ENCODE data around the gene PPP1CB.
"Not testable (repeated sequence)": the region's sequence is repeated elsewhere in the genome, so short reads cannot be mapped to it uniquely, and the experiment has no call there.

PPP1CB gene

DNA sequence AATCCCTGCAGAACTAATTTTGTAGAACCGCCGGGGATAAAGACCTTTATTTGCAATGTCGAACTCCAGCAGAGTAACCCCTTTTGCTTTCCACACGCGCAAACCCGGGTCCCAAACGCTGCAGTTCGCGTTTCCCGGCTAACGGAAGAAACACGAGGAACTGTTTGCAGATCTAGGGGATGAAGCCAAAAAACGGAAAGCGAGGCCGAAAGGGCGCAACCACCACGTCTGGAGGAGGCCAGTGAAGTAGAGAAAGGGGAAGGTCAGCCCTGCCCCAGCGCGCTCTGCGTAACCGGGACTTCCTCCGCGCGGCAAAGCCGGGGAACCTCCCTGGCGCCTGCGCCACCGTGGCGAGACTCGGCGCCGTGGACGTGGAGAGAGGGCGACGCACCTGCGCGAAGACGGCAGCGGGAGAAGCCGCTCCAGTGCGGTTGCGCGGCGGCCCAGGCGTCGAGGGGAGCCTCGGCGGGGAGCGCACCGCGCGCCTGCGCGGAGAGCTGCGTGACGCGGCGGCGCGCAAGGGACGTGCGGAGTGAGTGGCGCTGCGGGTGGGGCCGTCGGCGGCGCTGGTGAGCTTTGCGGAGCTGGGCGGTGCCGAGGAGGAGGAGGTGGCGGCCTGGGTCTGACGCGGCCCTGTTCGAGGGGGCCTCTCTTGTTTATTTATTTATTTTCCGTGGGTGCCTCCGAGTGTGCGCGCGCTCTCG, at the start of gene PPP1CB:
PPP1CB (plus strand) TSS at position 579 of the 704 bp plus-strand sequence. CDS start 295 bp downstream, outside the sequence.
- DNase-seq, result peak; percentile 97 to 98

- DNase-seq, result no peak
These were observed 49.2 kb upstream of the PPP1CB start for GRCh38 chr2:28702415-28702861.

- no peak for DNase-seq
These were observed 48.8 kb upstream of the PPP1CB start for GRCh38 chr2:28702878-28703277.

- no peak for DNase-seq
These were observed 47.0 kb upstream of the PPP1CB start for GRCh38 chr2:28704621-28705020.

- DNase-seq, result no peak
These were observed 45.7 kb upstream of the PPP1CB start for GRCh38 chr2:28705751-28706440.

DNA sequence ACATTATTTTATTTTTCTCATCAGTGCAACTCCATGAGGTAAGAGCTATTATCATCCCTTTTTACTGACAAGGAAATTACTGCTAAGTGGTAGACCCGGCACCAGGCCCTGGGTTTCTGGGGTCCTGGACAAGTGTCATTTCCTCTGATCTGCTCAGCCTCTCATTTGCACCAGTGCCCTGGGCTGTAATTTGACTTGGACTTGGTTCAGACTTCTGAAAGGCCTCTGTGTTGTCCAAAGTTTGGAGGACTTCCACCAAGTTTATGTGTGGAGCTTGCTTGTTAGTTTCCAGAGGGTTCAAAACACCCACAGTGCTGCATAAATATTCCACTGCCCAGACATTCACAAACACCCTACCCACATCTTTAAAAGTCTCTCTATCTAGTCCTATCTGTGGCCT, 44.0 kb upstream of the PPP1CB start:
- no peak for DNase-seq

- DNase-seq, result no peak
These were observed 42.5 kb upstream of the PPP1CB start for GRCh38 chr2:28709101-28709500.

GRCh38 chr2:28710545-28710944, 41.1 kb upstream of the PPP1CB start:
- no peak for DNase-seq

DNA sequence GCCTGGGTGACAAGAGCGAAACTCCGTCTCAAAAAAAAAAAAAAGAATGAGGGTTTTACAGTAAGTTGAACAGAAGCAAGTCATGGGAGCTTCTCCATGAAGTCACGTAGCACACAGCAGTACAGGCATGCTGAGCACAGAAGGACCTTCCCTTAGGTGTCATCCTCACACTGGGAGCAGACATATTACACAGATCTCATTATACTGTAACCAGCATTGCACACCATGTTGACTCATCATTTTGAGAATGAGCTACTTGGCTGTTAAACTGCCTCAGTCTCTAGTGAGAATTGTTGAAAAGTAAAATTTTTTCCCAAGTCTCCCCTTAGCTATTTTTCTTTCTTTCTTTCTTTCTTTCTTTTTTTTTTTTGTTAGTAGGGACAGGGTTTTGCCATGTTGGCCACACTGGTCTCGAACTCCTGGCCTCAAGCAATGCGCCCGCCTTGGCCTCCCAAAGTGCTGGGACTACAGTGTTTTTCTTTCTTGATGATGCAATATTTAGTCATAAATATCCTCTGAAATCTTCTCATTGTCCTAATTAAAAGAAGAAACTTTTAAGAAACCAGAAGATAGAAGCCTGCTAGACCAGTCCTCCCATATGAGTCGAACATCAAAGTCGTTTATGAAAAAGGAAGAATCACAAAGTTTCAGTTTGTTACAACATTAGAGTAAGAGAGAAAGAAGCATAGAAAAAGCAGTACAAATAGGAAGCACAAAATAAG, 37.9 kb upstream of the PPP1CB start:
- peak in 1 of 2 donors; percentile 17 for DNase-seq

- DNase-seq, result peak; percentile 51 to 78
These were observed 35.3 kb upstream of the PPP1CB start for GRCh38 chr2:28716265-28716865.

DNA sequence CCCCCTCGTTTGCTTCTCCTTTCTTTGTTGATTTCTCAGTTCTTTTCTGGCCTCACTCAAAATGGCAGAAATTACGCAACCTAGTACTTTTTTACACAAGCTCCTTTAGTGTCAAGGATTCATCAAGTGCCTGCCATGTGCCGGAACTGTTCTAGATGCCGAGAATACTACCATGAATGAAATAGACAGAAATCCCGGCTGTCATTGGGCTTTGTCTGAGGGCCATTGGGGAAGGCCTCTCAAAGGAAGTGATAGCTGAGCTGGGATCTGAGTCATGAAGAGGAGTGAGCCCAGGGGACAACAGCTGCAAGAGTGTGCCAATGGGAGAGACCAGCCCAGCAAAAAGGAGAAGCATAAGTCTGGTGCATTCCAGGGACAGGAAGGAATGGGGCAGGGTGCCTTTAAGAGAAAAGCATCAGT, 34.3 kb upstream of the PPP1CB start:
- DNase-seq, result peak; percentile 14 to 80

DNA sequence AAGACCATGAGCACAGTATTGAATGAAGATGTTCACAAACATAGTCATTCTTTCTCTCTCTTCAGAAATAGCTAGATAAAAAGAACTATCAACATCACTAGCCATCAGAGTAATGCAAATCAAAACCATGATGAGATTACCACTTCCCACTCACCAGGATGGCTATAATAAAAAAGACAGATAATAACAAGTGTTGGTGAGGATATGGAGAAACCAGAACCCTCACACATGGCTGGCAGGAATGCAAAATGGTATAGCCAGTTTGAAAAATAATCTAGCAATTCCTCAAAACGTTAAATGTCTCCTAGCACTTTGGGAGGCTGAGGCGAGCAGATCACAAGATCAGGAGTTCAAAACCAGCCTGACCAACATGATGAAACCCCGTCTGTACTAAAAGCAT, 31.3 kb upstream of the PPP1CB start:
- no peak for DNase-seq

- no peak for DNase-seq
These were observed 29.9 kb upstream of the PPP1CB start for GRCh38 chr2:28721601-28722191.

- no peak for DNase-seq
These were observed 26.5 kb upstream of the PPP1CB start for GRCh38 chr2:28725021-28725711.

GRCh38 chr2:28726177-28726576, 25.5 kb upstream of the PPP1CB start:
- no peak for DNase-seq

DNA sequence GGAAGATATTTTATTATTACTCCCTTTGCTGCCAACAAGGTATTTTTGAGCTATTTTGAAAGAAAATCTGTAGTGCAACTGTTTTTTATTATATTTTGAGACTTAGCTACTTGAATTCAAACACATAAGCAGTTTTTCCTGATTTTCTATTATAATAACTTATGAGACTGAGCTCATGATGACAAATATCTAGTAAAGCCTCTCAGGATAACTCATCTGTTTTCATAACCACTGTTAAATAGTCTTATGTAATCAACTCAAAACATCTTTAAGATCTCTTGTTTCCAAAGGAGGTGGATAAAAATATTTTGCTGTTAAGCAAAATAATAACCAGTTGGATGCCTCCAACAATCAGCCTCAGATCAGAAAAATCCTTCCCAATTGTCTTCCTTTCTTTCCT, 21.9 kb upstream of the PPP1CB start:
- no peak for DNase-seq

GRCh38 chr2:28730641-28731146, 20.9 kb upstream of the PPP1CB start:
- no peak for DNase-seq

DNA sequence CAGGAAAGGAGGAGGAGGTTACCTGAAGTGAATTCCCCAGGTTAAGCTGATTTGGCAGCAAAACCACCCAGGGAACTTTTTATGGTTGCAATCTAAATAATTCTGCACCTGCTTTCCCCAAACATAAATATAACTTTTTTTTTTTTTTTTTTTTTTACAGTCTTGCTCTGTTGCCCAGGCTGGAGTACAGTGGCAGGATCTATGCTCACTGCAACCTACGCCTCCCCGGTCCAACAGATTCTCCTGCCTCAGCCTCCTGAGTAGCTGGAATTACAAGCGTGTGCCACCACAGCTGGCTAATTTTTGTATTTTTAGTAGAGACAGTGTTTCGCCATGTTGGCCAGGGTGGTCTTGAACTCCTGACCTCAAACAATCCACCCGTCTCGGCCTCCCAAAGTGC, 16.1 kb upstream of the PPP1CB start:
- DNase-seq, result no peak

GRCh38 chr2:28736034-28736433, 15.6 kb upstream of the PPP1CB start:
- no peak for DNase-seq

DNA sequence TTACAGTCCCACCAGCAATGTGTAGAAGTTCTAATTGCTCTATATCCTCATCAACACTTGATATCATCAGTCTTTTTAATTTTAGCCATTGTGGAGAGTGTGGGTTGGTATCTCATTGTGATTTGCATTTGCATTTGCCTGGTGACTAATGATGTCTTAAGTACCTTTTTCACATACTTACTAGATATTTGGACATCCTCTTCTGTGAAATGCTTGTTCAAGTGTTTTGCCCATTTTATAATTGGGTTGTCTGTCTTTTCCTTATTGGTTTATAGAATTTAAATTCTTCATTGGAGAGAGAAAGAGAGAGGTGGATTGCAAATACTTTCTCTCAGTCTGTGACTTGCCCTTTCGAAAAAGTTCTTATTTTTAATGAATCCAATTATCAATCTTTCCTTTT, 14.0 kb upstream of the PPP1CB start:
- no peak for DNase-seq

GRCh38 chr2:28742619-28743018, 9.0 kb upstream of the PPP1CB start:
- DNase-seq, result not testable (repeated sequence)

DNA sequence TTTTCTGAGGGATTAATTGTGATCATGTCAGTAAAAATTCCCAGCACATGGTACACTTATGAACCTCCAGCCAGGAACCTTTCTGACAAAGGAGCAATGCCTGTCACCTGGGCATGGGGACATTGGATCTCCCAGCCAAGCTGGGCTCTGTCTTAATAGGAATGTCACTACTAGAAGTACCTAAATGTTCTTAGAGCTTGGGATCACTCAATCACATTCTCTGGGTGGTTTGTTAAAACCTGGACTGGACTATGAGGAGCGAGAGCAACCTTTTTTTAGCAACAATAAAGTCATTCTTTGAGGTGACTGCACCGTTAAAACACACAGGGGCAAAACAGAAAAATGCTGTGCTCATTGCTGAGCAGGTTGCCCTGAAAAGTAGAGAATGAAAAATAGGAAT, 6.4 kb upstream of the PPP1CB start:
- DNase-seq, result no peak

Measured in CD4-positive, alpha-beta T cell treated with Interleukin-4 for 1 hour (primary cell).